ENCODE measurements around the gene POP4. TPM values are rescaled to one million over a fixed set of nuclear protein-coding genes. Genes with fewer than 3 reads are reported as not detected.

POP4 gene
- total and polyA plus RNA-seq, 2 donors (not counting 3 experiments of a cell fraction or from before 2014, with no cell fraction given), result 56.2 to 64.4 TPM

- dilution Hi-C loops (cut with MboI; ENCODE audit: extremely low pct_ligation_motif_present, low sequenced_read_pairs), result no loop called here
- no peaks in the 10 kb centered on the region for H3K27me3 ChIP-seq (ENCODE audit: control insufficient read depth in 2 of 2, insufficient read depth in 2 of 2, low read length in 2 of 2)
- ChIA-PET POLR2A (no interaction called here), CTCF (interaction anchor here (4.2 kb wide), 1 partner anchor 99 kb away, joined by 12 read pairs; no protein-coding TSS in a partner anchor)
- H3K9me1 ChIP-seq (replicated peaks; ENCODE audit: control insufficient read depth, extremely low read depth, insufficient read depth, low read length), result no peaks in the 10 kb centered on the region
- H3K4me3 ChIP-seq (replicated peaks in 1 of 3; ENCODE audit: insufficient read depth in 1 of 3, low read depth in 1 of 3, low read length in 3 of 3), result no peak overlapping the region
- no peak overlapping the region for H3K27ac ChIP-seq (ENCODE audit: insufficient read depth, low read depth, low read length)
- H2AFZ ChIP-seq (ENCODE audit: low read depth, low read length), result no peak overlapping the region
- no peaks in the 10 kb centered on the region for H4K20me1 ChIP-seq (replicated peaks; ENCODE audit: control insufficient read depth, extremely low read depth, insufficient read depth, low read length)
- DNase-seq (ENCODE audit: low read depth, low spot score) (no peak), FAIRE-seq (no peak)
- H3K9me3 ChIP-seq (replicated peaks; ENCODE audit: control insufficient read depth, insufficient read depth, low read length), result no peaks in the 10 kb centered on the region
- no TSS peak for BruUV-seq (replicated peaks)
- H3K4me2 ChIP-seq (ENCODE audit: insufficient read depth, low read length), result no peak overlapping the region
- H3K9ac ChIP-seq (replicated peaks; ENCODE audit: extremely low read depth, insufficient read depth, low read length), result no peak overlapping the region
- TF ChIP-seq CTCF (IDR thresholded peaks at IDR 0.05; ENCODE audit: extremely low read depth in 1 of 2, insufficient read depth in 1 of 2, low read depth in 1 of 2, low read length in 2 of 2), result no peak
- TF ChIP-seq FOS (IDR thresholded peaks at IDR 0.05; ENCODE audit: borderline replicate concordance, insufficient read depth, low read length), result no peak
- no peak for TF ChIP-seq POLR2AphosphoS5 (IDR thresholded peaks at IDR 0.05; ENCODE audit: insufficient read depth, low read depth, low read length)
- no peak for TF ChIP-seq JUN (IDR thresholded peaks at IDR 0.05; ENCODE audit: borderline replicate concordance, insufficient read depth, insufficient read length, low read depth)
- TF ChIP-seq, protein P1, sequence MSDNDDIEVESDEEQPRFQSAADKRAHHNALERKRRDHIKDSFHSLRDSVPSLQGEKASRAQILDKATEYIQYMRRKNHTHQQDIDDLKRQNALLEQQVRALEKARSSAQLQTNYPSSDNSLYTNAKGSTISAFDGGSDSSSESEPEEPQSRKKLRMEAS (IDR thresholded peaks at IDR 0.05; ENCODE audit: insufficient read depth, insufficient read length), result no peak
- no peak for TF ChIP-seq MYC (IDR thresholded peaks at IDR 0.05; ENCODE audit: low read depth, low read length)
- TF ChIP-seq GATA2 (IDR thresholded peaks at IDR 0.05; ENCODE audit: insufficient read depth, insufficient read length, low read depth, low read length), result no peak
- TF ChIP-seq EZH2 (IDR thresholded peaks at IDR 0.05; ENCODE audit: borderline replicate concordance, low read depth, low read length, severe bottlenecking), result no peak
- TF ChIP-seq POLR2A (IDR thresholded peaks at IDR 0.05; ENCODE audit: low read depth, low read length), result no peak
- intact Hi-C loops (cut with micrococcal nuclease), result no loop called here
- peaks cover 0 to 16% of the 10 kb centered on the region in 2 experiments for H3K36me3 ChIP-seq (ENCODE audit: control insufficient read depth in 2 of 2, extremely low read depth in 1 of 2, insufficient read depth in 2 of 2, low read length in 2 of 2)
- H3K4me1 ChIP-seq (ENCODE audit: control insufficient read depth, extremely low read depth, insufficient read depth, low read length), result no peaks in the 10 kb centered on the region
- no peaks in the 10 kb centered on the region for H3K79me2 ChIP-seq (ENCODE audit: control insufficient read depth, insufficient read depth, low read length)
Measured at GRCh38 chr19:29617366-29618266, 11.5 kb downstream of the POP4 start.
